ENCODE data around the gene POLR2E. TPM values are rescaled to one million over a fixed set of nuclear protein-coding genes. Genes with fewer than 3 reads are reported as not detected.

Gene POLR2E
- total and polyA plus RNA-seq, 2 of the 8 experiments (the other 6 are each of a cell fraction or from before 2014, with no cell fraction given): 281 to 381 TPM

GRCh38 chr19:1103132-1103707, 8.0 kb upstream of the POLR2E start (continued):
- TF ChIP-seq CHD7 (IDR thresholded peaks at IDR 0.05; ENCODE audit: insufficient replicate concordance, low read length): no peak
- TF ChIP-seq KDM1A (IDR thresholded peaks at IDR 0.05; ENCODE audit: borderline replicate concordance, low read length): peak; percentile 84; the same call in 1 of the 2 replicates
